Adrenal gland (tissue), 5 donors: ENCODE measurements around the gene PPP1R12B.
"Not testable (repeated sequence)": the region's sequence is repeated elsewhere in the genome, so short reads cannot be mapped to it uniquely, and the experiment has no call there.

Experiments
- CTCF ChIP-seq, 6 experiments: fragments of 450-650 bp in 4 of 6; fragments of 200-600 bp in 2 of 6; sonication (generic) in 1 of 6; IDR thresholded peaks; 1 replicate in 5 of 6; 2 replicates in 1 of 6; pipeline versions ENCODE4 v1.5.1 to v1.8.0; 2016 to 2021; ENCODE audit warnings: antibody characterized with exemption in 6 of 6, mild to moderate bottlenecking in 2 of 6, moderate library complexity in 1 of 6
- POLR2A ChIP-seq, 2 donors: fragments of 450-650 bp; IDR thresholded peaks; one replicate each; pipeline ENCODE4 v1.6.1; 2017; ENCODE audit warnings: antibody characterized with exemption in 2 of 2, mild to moderate bottlenecking in 2 of 2, moderate library complexity in 1 of 2
- donor health status: DM: no; HTN: no; CAD: no.

GRCh38 chr1:202505880-202506575 lies 157.5 kb downstream of the PPP1R12B start:
- TF ChIP-seq POLR2A, CTCF (IDR thresholded peaks at IDR 0.05): not testable (repeated sequence)
